Thymus (tissue), 11 donors: ENCODE measurements around the gene CD1B. TPM values are rescaled to one million over a fixed set of nuclear protein-coding genes. Genes with fewer than 3 reads are reported as not detected.
A peak's percentile ranks its signal among the peaks of the same experiment; 100 is the strongest.

ENCODE experiments used
- DNase-seq, 9 donors: peaks; one replicate each; pipeline ENCODE4 v3.0.0-alpha.2; 2013; ENCODE audit warnings: low spot score in 9 of 9, low read depth in 6 of 9, missing footprints in 1 of 9
- H3K27ac ChIP-seq, 2 donors: one replicate each; pipeline ENCODE4 v1.5.1; 2013; ENCODE audit warnings: control low read depth in 1 of 2, low read depth in 1 of 2, low read length in 1 of 2, mild to moderate bottlenecking in 1 of 2, moderate library complexity in 1 of 2
- H3K27me3 ChIP-seq, 2 donors: one replicate each; pipeline ENCODE4 v1.5.1; 2013; ENCODE audit warnings: low read length in 1 of 2; ENCODE audit not compliant: control insufficient read depth in 2 of 2, insufficient read depth in 1 of 2
- H3K36me3 ChIP-seq, 2 donors: one replicate each; pipeline ENCODE4 v1.5.1; 2013; ENCODE audit warnings: low read length in 1 of 2, mild to moderate bottlenecking in 1 of 2, moderate library complexity in 1 of 2; ENCODE audit not compliant: control insufficient read depth in 2 of 2, insufficient read depth in 2 of 2
- H3K4me1 ChIP-seq, 2 donors: one replicate each; pipeline ENCODE4 v1.5.1; 2013; ENCODE audit warnings: low read length in 2 of 2; ENCODE audit not compliant: control insufficient read depth in 2 of 2, insufficient read depth in 2 of 2
- H3K4me3 ChIP-seq, 2 donors: one replicate each; pipeline ENCODE4 v1.5.1; 2013; ENCODE audit warnings: low read length in 2 of 2, control low read depth in 1 of 2, mild to moderate bottlenecking in 1 of 2
- H3K9me3 ChIP-seq, 2 donors: one replicate each; pipeline ENCODE4 v1.5.1; 2013; ENCODE audit warnings: low read length in 1 of 2, mild to moderate bottlenecking in 1 of 2; ENCODE audit not compliant: control insufficient read depth in 2 of 2, insufficient read depth in 1 of 2
- WGBS: extraction: QIAGEN DNeasy Blood & Tissue Kit; methylation state at CpG from one replicate; pipeline ENCODE4 v1.1.7; 2013; 5-methylcytosine and 5-hydroxymethylcytosine counted together
- polyA plus RNA-seq: library from polyadenylated mRNA; stranded (reverse); fragments of 200-250 nt; gene quantifications from one replicate; pipeline ENCODE4 v1.2.3, GENCODE V29; 2013
- total RNA-seq: library from RNA; stranded (reverse); fragments of 120-200 nt; gene quantifications from one replicate; pipeline ENCODE4 v1.2.4, GENCODE V29; 2013
- donor health status: healthy.

The CD1B gene
- total and polyA plus RNA-seq, 2 donors = 44.2 to 456 TPM

DNA sequence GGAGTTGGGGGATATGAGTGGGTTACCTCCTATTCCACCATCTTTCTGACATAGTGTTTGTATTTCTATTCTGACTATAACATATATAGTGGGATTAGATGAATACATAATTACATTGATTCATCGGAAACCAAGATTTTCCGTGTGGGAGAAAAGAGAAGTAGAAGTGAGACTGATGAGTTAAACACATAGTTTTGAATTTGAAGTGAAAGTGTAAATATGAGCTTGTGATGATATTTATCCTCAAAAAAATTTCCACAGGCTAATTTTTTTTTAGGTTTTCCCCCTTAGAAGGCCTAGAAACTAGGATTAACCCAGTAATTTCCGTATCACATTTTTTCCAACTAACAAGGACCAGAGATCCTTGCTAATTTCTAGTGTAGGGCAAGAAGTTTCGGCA is 6.9 kb downstream of the CD1B start:
- Histone ChIP-seq H3K36me3 (peaks cover 15 to 41% of the 10 kb centered on the region in 2 donors), H3K4me3 (no peak overlapping the region), H3K27me3 (no peaks in the 10 kb centered on the region), H3K4me1 (peaks cover 0 to 5% of the 10 kb centered on the region in 2 donors), H3K9me3 (peaks cover 2 to 21% of the 10 kb centered on the region in 2 donors), H3K27ac (no peak overlapping the region)
- WGBS = 94% methylated on average over 4 of the region's 4 CpGs
- DNase-seq = no peak

- H3K27ac ChIP-seq = no peak overlapping the region
- H3K4me1 ChIP-seq = peaks cover 0 to 2% of the 10 kb centered on the region in 2 donors
- H3K9me3 ChIP-seq = peaks cover 2 to 21% of the 10 kb centered on the region in 2 donors
- peaks cover 10 to 36% of the 10 kb centered on the region in 2 donors for H3K36me3 ChIP-seq
- 85% methylated on average over 1 of the region's 1 CpG for WGBS
- no peak overlapping the region for H3K4me3 ChIP-seq
- H3K27me3 ChIP-seq = no peaks in the 10 kb centered on the region
- DNase-seq = no peak
Observed at GRCh38 chr1:158323866-158324265, 7.5 kb downstream of the CD1B start.

DNA sequence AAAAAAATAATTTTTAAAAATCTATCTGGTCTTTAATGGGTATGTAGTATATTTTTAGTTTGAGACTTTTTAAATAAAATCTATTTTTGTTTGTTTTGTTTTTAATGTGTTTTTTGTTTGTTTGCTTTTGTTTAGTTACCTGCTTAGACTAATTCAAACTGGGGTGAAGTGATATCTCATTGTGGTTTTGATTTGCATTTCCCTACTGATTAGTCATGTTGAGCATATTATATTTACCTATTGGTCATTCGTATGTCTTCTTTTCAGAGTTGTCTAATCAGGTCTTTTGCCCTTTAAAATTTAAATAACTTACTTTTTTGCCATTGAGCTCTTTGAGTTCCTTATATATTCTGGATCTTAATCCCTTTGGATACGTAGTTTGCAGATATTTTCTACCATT is 20.3 kb downstream of the CD1B start:
- H3K4me3 ChIP-seq = no peak overlapping the region
- no peaks in the 10 kb centered on the region for H3K36me3 ChIP-seq
- no peak overlapping the region for H3K27ac ChIP-seq
- no peak for DNase-seq
- H3K27me3 ChIP-seq = no peaks in the 10 kb centered on the region
- WGBS = 98% methylated on average over 2 of the region's 2 CpGs
- no peaks in the 10 kb centered on the region for H3K4me1 ChIP-seq
- peaks cover 0 to 6% of the 10 kb centered on the region in 2 donors for H3K9me3 ChIP-seq

DNA sequence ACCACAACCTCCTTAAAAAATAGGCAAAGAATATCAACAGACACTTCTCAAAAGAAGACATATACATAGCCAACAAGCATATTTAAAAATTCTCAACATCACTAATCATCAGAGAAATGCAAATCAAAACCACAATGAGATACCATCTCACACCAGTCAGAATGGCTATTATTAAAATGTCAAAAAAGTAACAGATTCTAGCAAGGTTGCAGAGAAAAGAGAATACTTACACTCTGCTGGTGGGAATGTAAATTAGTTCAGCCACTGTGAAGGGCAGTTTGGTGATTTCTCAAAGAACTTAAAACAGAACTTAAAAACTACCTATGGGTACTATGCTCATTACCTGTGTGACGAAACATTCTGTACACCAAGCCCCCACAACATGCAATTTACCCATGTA is 20.7 kb downstream of the CD1B start:
- no peak overlapping the region for H3K27ac ChIP-seq
- 97% methylated on average over 1 of the region's 1 CpG for WGBS
- H3K4me3 ChIP-seq = no peak overlapping the region
- H3K9me3 ChIP-seq = peaks cover 0 to 6% of the 10 kb centered on the region in 2 donors
- H3K36me3 ChIP-seq = no peaks in the 10 kb centered on the region
- H3K27me3 ChIP-seq = no peaks in the 10 kb centered on the region
- H3K4me1 ChIP-seq = no peaks in the 10 kb centered on the region
- DNase-seq = no peak

DNA sequence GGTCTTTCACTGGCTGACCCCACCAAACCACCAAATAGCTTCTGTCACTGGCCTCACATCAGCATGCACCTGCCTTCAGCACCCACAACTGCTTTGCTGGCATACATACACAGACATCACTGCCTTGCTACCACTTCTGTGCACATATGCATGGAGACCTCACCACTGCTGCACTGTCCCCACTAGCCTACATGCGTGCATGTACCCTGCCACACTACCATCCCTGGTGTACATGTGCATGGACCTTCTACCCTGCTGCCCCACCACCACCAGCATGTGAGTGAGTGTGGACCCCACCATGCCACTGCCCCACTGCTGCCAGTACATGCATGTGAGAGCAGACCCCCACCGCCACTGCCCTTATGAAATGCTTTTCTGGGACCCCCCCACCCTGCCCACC is 35.5 kb downstream of the CD1B start:
- 97% methylated on average over 2 of the region's 2 CpGs for WGBS
- H3K27ac ChIP-seq = no peak overlapping the region
- no peak for DNase-seq
- H3K4me3 ChIP-seq = no peak overlapping the region
- H3K9me3 ChIP-seq = peaks cover 2 to 12% of the 10 kb centered on the region in 2 donors
- H3K27me3 ChIP-seq = no peaks in the 10 kb centered on the region
- peaks cover 15 to 21% of the 10 kb centered on the region in 2 donors for H3K4me1 ChIP-seq
- H3K36me3 ChIP-seq = peaks cover 4 to 24% of the 10 kb centered on the region in 2 donors

GRCh38 chr1:158290321-158290844 is 40.9 kb downstream of the CD1B start:
- Histone ChIP-seq H3K4me3 (peak overlapping the region; percentile 41 to 57), H3K27ac (peak overlapping the region; percentile 79 to 97), H3K27me3 (no peaks in the 10 kb centered on the region), H3K4me1 (peaks cover 39 to 62% of the 10 kb centered on the region in 2 donors), H3K36me3 (peaks cover 4 to 18% of the 10 kb centered on the region in 2 donors), H3K9me3 (peaks cover 2 to 3% of the 10 kb centered on the region in 2 donors)
- 35% methylated on average over 5 of the region's 5 CpGs for WGBS
- DNase-seq = peak in 8 of 9 donors; percentile 55 to 90 (median 78)

GRCh38 chr1:158289811-158290210 is 41.5 kb downstream of the CD1B start, which contains the start of gene CD1C:
TSS of gene CD1C (plus strand) at chr1:158289923. CDS start at chr1:158290065, 142 bp downstream.
- H3K4me1 ChIP-seq = peaks cover 39 to 66% of the 10 kb centered on the region in 2 donors
- H3K4me3 ChIP-seq = peak within 1 kb of the TSS; percentile 41 to 57
- peak within 1 kb of the TSS; percentile 79 to 97 for H3K27ac ChIP-seq
- H3K9me3 ChIP-seq = no peaks in the 10 kb centered on the region
- no peaks in the 10 kb centered on the region for H3K27me3 ChIP-seq
- H3K36me3 ChIP-seq = peaks cover 0 to 18% of the 10 kb centered on the region in 2 donors
- peak in 5 of 9 donors; percentile 48 to 78 (median 60) for DNase-seq
- 17% methylated on average over 4 of the region's 4 CpGs for WGBS

GRCh38 chr1:158286941-158287346 is 44.4 kb downstream of the CD1B start:
- 89% methylated on average over 1 of the region's 1 CpG for WGBS
- H3K36me3 ChIP-seq = no peaks in the 10 kb centered on the region
- no peaks in the 10 kb centered on the region for H3K27me3 ChIP-seq
- DNase-seq = peak in 3 of 9 donors; percentile 46 to 75 (median 52)
- peaks cover 25 to 60% of the 10 kb centered on the region in 2 donors for H3K4me1 ChIP-seq
- no peaks in the 10 kb centered on the region for H3K9me3 ChIP-seq
- H3K4me3 ChIP-seq = no peak overlapping the region
- H3K27ac ChIP-seq = peak overlapping the region; percentile 44 to 84

DNA sequence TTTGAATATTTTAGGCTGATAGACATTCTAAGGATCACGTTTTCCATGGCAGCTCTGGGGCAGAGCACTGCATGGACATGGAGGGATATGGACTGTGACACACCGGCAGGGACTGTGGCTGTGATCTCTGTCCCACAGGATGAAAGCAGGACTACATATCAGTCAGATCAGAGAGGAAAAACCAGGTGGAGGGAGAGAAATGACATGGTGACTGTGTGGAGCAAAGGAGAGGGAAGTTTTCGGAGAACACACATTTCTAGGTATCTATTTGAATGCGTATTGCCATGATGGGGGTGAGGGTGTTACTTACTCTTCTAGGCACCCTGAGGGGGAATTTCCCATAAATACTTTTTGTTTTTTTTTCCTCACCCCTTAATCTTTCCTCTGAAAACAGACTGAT is 44.8 kb downstream of the CD1B start:
- DNase-seq = no peak
- Histone ChIP-seq H3K36me3 (no peaks in the 10 kb centered on the region), H3K4me1 (peaks cover 24 to 56% of the 10 kb centered on the region in 2 donors), H3K27me3 (no peaks in the 10 kb centered on the region), H3K4me3 (no peak overlapping the region), H3K27ac (peak overlapping the region; percentile 55 to 84), H3K9me3 (no peaks in the 10 kb centered on the region)
- 93% methylated on average over 4 of the region's 4 CpGs for WGBS
